DMS79 (cell line): ENCODE data around the gene FBXL14.

Source experiments
- DNase-seq: peaks from one replicate; lab custom pipeline; 2025; lab: John Stamatoyannopoulos, UW

The FBXL14 gene

DNA sequence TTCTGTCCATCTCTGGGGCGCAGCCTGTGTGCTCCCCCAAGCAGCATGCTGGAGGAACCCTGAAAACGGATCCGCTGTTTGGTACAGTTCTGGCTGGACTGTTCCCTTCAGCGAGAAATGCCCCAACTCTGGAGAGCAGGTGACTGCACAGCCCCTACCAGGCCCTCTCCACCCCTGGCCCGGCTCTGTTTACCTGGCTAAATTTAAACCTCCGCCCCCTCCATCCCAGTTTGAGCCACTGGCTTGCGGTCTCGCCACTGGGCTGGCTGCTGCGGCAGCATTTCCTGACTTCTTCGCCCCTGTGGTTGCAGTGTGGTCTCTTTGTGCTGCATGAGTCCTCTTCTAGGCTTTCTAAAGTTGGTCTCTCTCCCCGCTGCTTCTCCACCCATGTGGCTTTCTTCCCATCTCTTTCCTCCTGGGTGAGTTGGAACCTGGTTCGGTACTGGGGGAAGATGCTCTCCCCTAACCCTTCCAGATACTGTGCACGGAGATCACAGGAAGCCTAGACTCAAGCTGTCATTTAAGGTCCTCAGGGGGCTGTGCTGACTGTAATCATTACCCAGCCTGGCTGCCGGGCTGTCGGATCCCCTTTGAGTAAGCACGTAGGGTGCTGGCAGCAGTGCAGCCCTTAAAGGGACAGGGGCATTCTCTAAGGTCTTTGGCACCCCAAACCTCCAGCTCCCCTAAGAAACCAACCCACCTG is 60.6 kb downstream of the FBXL14 start:
- DNase-seq, result no peak

DNA sequence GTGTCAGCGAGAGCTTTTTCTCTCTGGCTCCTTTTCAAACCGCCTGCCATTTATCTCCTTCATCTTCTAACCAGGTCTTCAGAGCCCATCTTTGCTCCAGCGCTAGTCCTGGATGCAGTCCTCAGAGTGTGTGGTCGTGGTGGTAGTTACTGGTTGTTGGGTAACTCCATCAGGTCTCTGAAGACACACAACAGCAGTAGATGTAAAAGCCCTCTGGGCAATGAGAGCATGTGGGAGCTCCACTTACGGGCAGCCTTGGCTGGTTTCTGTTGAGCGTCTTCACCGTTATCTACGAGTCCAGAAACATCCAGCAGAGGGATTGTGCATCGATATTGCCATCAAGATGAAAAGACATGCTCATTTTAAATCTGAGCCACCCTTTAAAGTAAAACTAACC is 61.2 kb downstream of the FBXL14 start:
- DNase-seq, result no peak

DNA sequence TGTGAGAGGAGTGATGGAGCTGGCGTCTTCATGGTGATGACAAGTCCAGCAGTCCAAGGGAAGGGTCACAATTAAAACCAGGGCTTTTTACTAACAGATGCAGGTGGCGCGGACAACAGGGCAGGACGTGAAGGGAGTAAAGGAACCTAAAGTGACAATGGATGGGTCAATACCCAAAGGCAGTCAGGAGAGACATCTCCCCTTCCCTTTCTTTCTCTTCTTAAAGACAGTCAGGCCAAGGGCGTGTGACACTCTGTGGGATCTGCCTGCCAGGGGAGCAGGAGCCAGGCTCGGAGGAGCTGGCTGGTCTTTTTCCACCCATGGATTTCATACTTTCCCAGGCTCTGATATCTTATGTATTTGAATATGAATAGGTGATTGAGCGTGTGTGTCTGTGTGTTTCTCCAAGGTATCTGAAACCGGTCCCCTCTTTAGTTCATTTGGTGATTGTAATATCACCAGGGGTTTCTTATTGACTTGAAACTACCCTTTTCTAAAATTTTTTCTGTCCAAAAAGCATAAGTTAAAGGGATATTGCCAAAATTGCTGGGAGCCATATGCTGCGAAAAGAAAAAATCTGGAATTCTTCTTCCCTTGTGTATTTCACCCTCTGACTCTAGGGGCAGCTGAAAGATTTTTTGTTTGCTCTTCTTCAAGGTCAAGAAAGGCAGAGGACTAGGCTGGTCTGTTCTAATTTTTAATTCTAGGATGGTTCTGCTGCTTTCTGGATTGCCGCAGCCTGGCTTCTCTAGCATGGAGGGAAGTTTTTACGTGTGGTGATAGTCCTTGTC is 61.8 kb downstream of the FBXL14 start:
- no peak for DNase-seq

DNA sequence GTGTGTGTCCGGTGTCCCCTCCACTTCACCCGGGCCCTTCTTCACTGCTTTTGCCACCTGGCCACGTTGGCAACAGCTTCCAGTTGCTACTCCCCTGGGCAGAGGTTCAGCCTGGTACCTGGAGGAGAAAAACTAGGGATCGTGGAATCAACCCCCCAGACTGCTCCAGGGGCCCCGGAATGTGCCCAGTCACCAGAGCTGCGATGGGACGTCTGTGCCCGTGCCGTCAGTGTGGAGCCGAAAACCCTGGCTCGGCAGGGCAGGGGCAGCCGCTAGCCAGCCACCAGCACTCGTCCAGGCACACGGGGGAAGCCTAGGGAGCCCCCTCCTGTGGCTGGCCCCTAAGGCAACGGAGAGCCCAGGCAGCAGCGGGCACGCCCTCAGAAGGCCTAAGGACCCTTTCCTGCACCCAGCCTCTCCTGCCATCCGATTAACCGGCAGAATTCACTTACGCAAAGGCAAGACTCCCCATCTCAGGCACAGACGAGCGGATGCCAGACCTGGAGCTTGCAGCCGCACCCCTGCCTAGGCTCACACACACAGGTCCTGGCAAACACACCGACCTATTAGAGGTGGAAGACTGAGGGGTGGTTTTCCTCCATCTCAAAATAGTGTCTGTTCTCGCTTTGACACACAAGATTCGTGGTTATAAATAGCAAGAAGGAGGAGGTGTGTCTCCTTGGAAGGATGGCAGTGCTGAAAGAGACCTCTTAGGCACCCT is 62.6 kb downstream of the FBXL14 start:
- DNase-seq, result no peak

DNA sequence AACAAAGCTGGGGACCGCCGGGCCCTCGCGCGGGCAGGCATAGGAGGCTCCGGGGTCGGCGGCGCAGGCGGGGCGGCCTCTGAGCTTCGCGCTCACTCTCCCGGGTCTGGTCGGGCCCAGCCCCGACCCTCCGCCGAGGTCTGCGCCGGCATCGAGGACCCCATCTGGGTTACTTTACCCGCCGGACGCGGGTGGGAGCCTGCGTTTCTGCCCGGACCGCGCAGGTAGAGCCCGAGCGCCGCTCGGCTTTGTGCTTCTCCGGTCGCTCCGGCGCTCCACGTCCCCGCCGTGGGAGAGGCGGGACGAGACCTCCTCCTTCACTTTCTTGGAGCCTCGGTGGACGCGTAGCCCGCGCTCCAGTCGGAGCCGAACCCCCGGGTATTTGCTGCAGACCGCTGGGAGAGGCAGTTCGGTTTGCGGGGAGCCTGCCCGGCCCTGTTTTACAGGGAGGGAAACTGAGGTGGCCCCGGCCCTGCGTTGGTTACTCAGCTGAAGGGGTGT is 63.2 kb downstream of the FBXL14 start:
- no peak for DNase-seq

DNA sequence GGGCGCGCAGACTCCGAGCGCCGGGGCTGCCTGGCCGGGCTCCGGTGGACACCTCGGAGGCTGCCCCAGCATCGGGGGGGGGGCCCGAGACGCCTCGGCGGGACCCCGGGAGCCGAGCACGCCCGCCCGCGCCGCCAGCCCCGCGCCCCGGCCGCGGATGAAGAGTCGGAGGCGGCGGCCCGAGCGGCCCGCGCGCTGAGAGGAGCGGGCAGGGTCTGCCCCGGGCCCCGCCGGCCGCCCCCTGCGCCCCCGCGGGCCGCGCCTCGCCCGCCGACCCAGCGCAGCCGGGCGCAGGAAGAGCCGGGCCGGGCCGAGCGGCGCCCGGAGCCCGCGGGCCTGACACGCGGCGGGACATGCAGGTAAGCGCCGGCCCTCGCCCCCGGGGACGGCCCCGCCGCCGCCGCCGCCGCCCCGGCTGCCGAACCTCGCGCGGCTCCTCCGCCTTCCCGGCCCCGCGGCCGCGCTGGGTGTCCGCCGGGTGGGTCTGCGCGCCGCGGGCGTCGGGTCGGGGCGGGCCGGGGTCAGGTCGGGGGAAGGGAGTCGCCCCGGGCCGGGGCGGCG is 63.7 kb downstream of the FBXL14 start:
- no peak for DNase-seq

DNA sequence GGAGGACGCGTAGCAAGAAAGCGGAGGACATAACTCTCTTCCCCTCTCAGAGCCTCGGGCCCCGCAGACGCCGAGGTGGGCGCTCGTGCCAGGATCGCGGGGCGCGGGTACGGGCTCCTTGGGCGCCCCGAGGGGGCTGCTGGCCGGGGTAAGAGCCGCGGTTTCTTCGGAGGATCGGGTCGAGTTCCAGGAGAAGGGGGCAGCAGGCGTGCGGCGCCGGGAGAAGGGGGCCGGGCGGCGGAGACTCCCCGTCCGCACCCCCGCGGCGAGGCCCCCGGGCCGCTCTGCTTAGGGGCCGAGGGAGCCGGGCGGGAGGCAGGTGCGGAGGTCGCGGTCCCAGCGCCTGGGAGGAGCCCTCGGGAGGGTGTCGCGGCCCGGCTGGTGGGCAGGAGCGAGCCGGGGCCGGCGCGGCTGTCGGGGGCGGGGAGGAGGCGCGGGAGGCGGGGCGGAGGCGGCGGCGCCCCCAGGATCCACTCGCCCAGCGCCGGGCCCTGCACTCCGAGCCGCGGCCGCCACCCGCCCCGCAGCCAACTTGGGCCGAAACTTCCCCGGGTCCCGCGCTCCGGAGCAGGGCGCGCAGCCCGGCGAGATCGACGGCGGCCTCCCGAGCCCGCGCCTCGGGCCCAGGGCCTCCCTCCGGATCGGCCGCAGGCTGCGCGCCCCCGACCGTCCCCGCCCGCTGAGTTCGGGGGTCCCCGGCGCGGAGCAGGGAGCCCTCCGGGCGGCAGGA is 64.4 kb downstream of the FBXL14 start:
- no peak for DNase-seq

DNA sequence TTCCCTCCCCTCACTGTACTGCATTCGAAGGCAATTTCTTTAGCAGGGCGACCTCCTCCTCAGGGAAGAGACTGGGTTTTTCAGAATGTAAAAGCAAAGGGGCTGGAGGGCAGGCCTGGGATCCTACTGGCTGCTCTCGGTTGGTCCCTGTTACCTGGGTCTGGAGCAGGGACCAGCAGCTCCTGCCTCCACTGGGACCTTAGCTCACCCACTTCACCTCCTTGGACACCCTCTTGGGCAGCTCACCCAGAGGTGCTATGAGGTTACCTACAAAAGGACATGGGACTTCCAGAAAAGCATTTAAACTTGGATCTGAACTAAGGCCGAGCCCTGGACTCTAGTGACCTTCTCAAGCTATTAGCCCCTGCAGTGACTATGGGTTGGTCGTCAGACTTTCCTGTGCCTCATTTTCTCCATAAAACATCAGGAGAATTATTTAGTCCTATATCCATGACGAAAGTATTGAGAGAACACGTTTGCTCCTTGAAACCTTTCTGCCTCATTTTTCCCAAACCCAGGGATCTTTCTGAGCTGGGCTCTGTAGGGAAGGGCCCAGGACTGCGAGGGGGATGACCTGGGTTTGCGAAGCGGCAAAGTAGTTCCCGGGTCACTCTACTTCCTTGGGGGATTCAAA is 65.0 kb downstream of the FBXL14 start:
- no peak for DNase-seq

DNA sequence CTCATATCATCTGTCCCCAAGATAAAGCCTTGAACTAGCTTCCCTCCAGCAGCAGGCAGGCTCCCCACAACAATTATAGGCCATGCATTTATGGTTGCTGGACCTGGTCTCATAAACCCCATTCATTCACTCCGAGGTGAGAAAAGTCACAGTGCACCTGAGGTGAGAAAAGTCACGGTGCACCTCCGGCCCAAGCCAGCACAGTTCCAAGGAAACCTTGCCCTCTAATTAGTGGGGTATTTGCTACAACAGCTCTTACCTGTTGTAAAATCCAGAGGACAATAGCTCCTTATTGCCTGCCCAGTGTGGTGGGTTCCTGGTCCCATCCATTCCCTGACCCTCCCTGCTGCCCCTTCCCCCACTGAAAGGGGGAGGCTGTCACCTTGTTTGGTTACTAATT is 65.6 kb downstream of the FBXL14 start:
- DNase-seq, result no peak

DNA sequence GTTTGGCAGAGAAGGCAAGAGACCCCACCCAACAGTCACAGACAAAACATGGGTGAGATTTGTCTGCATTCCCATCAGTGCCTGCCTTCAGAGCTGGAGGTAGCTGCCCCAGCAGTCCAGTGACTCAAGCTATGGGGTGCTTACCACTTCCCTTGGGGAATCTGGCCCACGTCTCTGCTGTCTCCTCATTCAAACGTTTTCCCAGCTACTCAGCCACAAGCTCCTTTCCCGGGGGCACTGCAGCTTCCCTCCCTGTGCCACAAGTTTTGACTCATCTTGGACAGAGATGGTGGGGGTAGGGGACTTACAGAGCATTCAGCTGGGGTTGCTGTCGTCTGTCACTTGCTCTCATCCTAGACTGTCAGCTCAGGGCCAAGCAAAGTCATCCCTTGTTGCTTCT is 66.6 kb downstream of the FBXL14 start:
- no peak for DNase-seq

DNA sequence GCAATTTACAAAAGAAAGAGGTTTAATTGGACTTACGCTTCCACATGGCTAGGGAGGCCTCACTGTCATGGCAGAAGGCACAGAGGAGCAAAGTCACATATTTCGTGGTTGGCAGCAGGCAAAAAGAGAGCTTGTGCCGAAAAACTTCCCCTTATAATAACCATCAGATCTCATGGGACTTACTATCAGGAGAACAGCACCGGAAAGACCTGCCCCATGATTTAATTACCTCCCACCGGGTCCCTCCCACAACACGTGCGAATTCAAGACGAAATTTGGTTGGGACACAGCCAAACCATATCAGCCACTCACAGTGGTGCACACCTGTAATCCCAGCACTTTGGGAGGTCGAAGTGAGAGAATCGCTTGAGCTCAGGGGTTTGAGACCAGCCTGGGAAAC is 68.5 kb downstream of the FBXL14 start:
- DNase-seq, result no peak

DNA sequence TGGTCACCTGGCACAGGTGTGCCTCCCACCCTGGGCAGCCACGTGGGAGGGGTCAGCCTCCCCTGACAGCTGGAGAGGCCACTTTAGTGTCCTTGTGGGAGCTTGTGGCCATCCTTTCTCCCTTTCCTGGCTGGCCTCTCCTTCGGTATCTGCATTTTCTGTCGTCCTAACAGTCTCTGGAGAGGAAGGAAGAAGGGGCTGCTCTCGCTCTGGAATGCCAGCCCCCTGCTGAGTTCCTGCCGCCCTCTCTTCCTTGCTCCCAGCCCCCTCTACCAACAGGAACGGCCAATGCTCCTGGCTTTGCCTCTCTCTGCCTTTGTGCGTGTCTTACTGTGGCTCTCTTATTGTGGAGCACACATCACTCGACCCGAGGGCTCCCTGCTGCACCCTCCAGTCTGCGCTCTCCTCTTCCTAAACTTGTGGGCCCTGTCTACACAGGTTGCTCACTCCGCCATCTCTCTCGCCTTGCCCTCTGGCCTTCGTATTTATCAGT is 70.8 kb downstream of the FBXL14 start:
- no peak for DNase-seq

DNA sequence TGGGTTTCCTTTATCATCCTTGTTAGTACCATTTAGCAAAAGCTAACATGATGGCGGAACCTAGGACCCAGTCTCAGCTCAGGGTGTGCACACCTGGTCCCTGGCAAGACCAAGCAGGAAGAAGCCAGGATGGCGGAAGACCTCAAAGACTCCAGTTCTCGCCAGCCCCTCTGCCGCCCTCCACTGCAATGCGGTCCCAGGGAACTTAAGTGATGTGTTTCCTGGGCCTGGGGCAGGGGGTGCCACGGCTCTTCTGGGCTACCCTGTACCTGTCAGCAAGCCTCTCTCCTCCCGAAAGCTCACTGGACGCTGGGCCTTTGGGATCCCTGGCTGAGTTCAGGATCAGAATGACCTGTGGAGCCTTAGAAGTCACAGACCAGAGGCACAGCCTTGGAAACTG is 71.3 kb downstream of the FBXL14 start:
- no peak for DNase-seq

DNA sequence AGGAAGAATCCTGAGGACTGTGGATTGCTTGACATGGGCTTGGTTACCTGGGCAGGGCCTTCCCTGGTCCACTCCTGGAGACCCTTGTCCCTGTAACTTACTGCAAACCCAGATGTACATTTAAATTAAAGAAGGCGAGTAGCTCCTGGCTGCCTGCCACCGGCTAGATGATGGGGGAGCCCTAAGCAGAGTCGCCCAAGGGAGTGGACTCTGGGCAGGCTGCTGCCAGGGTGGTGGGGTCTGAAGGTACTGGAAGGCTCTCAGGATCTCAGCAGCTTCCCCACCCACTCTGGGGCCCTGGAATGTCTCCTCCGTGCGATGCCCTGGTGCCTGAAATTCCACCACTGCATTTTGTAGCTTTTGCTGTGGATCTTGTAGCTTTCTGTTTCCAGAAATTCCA is 74.7 kb downstream of the FBXL14 start:
- no peak for DNase-seq

DNA sequence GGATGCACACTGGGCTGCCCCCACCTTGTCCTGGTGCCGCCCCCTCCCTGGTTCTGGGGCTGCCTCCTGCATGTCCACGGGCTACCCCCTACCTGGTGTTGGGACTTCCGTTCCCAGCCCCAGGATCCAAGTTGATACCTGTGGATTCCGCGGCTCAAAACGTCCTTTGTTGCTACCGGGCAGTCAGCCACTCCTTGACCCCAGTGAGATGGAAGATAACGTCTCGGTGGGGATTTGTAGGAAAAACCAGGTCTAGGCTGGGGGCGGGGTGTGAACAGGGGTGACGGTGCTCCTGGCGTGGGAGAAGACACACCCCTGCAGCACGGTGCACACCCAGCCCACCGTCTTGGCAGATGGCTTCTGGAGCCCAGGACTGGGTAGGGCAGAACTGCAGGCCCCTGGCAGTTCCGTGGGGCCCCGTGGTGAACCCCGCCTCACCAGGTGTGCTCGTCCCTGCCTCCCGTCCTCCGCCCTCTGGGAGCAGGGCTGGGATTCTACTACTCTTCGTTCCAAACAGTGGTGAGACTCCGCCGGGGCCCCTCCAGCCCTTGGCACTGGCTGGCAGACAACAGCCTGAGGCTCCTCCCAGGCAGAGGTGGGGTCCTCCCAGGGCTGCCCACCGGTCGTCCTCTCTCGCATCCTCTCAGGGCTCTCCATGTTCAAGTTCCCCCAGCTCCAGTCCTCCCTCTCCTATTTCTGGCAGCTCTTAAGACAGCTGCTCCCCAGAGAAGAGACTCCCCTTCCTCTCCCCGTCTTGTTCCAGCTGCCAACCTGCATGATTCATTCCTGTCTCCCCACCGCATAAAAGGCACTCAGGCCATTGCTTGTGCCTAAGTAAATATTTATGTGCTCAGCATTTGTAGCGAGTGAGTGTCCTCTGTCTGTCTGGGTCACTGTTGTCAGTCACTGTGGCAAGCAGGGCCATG is 75.5 kb downstream of the FBXL14 start:
- peak; percentile 85 for DNase-seq

DNA sequence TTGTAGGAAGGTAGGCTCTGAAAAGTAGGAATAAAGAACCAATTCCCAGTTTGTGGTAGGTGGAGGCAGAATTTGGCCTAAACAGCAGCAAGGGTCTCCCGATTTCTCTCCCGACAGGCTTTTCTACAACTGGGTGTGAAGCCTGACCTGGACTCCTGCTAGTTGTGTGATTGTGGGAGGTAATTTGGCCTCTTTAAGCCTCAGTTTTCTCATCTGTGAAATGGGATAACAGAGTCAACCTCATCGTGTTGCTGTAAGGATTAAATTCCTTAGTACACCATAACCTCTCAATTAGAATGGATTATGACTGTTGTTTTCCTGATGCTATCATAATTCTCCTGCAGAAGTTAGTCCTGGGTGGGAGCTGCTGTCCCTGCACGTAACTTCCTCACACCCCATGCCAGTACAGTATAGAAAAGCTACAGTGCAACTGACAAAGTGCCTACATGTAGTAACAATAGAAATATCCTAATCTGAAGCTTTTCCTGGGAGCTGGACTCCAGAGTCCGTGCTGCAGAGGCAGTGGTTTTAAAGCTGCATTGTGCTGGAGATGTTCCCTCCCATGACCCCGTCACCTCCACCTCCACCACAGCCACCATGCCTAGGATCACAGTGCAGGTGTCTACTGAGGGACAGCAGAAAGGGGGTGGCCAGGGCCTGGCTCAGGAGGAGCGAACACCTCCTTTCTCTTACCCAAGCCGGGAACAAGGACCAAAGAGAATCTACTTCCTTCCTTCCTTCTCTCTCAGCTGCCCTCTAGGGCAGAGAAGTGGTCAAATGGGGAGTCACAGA is 76.5 kb downstream of the FBXL14 start:
- DNase-seq, result no peak

DNA sequence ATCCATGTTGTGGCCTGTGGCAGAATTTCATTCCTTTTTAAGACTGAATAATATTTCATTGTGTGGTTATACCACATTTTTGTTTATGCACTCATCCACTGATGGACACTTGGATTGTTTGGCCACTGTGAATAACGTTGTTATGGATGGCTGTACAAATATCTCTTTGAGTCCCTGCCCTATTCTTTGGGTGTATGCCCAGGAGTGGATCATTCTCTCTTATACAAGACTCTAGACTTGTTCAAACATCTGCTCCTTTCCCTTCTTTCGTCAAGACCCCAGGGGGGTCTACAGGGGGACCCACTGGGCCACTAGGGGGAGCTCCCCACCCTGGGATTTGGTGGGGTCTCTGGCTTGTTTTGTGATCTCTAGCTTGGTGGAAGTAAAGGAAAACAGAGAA is 77.4 kb downstream of the FBXL14 start:
- DNase-seq, result no peak
